Measurements from ENCODE around the gene GPC2. TPM values are rescaled to one million over a fixed set of nuclear protein-coding genes. Genes with fewer than 3 reads are reported as not detected.

GPC2 gene
- total RNA-seq, 4 donors from 2014 or later = 0.57 to 1.4 (median 0.83) TPM; not detected in 1

DNA sequence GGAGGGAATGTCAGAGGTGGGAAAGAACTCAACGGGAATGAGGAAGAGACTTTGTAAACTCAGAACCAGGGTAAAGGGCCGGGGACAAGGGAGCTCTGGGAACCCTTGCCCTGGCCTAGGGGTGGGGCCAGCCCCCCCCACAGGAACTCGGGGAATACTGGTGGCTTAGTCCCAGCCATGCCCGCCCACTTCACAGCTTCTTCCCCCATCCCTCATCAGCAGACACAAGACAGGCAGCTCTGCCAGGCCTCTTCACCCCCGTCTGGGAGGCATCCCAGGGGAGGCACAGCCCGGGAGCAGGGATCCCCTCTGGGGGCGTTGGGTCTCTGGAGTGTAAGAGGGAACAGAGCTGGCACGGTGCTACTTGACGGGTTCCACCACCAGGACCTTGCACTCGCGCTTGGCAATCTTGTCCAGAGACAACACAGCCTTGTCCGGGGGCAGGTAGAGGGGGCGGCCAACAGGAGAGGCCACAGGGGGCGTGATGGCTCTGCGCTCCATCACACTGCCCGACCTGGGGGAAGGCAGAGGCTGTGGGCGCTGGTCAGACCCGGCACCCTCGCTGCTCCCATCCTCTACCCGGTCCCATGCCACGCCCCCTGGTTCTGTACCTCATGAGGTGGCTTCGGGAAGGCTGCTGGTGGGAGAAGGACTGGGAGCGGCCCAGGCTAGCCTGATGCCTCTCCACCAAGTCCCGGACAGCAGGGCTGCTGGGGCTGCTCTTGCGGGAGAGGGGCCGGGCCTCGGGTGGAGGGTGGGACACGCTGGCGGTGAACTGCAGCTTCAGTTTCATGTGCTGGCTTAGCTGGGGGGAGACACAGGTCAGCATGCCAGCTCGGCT is 22.3 kb downstream of the GPC2 start:
- peaks cover 15 to 83% (median 38%) of the 10 kb centered on the region in 3 donors for H3K4me1 ChIP-seq
- H3K27me3 ChIP-seq = no peaks in the 10 kb centered on the region
- intact Hi-C loops (cut with DNase I) = no loop called here
- WGBS, 2 donors = 27 to 63% methylated on average over 2 to 5 of the region's 30 CpGs
- H3K36me3 ChIP-seq = peaks cover 14 to 61% (median 22%) of the 10 kb centered on the region in 3 donors
- no peak for TF ChIP-seq POLR2A (IDR thresholded peaks at IDR 0.05)
- TF ChIP-seq, protein P1, sequence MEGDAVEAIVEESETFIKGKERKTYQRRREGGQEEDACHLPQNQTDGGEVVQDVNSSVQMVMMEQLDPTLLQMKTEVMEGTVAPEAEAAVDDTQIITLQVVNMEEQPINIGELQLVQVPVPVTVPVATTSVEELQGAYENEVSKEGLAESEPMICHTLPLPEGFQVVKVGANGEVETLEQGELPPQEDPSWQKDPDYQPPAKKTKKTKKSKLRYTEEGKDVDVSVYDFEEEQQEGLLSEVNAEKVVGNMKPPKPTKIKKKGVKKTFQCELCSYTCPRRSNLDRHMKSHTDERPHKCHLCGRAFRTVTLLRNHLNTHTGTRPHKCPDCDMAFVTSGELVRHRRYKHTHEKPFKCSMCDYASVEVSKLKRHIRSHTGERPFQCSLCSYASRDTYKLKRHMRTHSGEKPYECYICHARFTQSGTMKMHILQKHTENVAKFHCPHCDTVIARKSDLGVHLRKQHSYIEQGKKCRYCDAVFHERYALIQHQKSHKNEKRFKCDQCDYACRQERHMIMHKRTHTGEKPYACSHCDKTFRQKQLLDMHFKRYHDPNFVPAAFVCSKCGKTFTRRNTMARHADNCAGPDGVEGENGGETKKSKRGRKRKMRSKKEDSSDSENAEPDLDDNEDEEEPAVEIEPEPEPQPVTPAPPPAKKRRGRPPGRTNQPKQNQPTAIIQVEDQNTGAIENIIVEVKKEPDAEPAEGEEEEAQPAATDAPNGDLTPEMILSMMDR (IDR thresholded peaks at IDR 0.05) = no peak
- peak overlapping the region in 1 of 4 donors; percentile 21 for H3K27ac ChIP-seq
- H3K4me3 ChIP-seq = no peak overlapping the region
- no peaks in the 10 kb centered on the region for H3K9me3 ChIP-seq
- DNase-seq = no peak

DNA sequence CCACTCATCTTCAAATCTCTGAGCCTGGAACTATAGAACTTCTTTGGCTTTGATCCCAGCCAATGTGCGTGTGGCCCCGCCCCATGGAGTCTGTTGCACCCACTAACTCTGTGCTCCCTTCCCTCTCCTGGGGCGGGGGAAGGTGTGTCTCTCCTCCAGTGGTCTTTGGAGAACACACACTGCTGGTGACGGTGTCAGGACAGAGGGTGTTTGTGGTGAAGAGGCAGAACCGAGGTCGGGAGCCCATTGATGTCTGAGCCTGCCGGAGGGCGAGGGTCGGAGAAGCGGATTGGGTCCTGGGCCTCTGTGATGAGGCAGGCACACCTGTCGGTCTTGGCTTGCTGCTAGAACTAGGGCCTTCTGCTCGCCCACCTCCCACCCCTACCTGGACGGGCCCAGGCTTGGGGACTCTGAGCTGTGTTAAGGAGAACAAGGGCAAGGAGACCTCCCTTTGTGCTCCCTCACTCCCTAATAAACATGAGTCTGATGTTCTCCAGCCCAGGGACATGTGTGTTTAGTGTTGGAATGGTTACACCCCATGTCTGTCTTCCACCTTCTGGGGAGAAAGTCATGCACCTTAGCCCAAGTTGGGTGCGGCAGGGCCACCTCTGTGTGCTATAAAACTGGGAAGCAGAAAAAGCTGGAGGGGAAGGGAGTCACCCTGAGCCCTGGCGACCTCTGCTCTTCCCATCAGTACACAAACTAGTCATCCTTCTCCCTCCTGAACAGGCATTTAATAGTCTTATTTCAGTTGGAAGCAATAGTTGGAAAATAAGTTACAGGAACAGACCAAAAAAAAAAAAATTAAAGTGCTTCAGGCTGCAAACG is 23.3 kb downstream of the GPC2 start:
- WGBS, 2 donors = 46 to 64% methylated on average over 3 to 7 of the region's 16 CpGs

DNA sequence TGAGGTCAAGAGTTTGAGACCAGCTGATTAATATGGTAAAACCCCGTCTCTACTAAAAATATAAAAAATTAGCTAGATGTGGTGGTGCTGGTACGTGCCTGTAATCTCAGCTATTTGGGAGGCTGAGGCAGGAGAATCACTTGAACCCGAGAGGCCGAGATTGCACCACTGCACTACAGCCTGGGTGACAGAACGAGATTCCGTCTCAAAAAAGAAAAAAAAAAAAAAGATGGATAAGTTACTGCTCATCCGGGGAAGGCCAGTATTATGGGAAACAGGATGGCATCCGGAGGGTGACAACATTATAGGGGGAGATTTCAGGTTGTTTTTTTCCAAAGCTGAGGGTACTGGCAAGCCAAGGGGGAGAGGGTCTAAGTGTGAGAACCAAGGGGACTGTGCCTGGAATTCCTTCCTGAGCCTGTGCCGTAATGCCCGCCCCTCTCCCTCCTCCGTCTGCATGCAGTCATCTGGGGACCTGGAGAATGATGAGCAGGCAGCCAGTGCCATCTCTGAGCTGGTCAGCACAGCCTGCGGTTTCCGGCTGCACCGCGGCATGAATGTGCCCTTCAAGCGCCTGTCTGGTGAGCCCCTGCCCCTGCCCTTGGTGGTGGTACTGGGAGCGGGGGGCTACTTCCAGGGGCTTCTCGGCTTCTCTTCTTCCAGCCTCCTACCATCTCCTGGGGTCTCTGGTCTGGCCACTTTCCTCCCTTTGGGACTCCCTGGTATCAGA is 24.1 kb downstream of the GPC2 start:
- WGBS, 2 donors = 81 to 85% methylated on average over 10 to 12 of the region's 18 CpGs
- Histone ChIP-seq H3K27me3 (no peaks in the 10 kb centered on the region), H3K27ac (peak overlapping the region in 2 of 4 donors; percentile 5 to 9), H3K4me1 (peaks cover 18 to 86% (median 39%) of the 10 kb centered on the region in 3 donors), H3K4me3 (no peak overlapping the region), H3K36me3 (peaks cover 14 to 61% (median 22%) of the 10 kb centered on the region in 3 donors), H3K9me3 (no peaks in the 10 kb centered on the region)
- DNase-seq = no peak
- TF ChIP-seq, protein P1 (IDR thresholded peaks at IDR 0.05) = no peak
- intact Hi-C loops (cut with DNase I) = no loop called here

More for the DNA sequence above, 23.3 kb downstream of the GPC2 start:
- intact Hi-C loops (cut with DNase I) = no loop called here
- no peak overlapping the region for H3K4me3 ChIP-seq
- H3K27me3 ChIP-seq = no peaks in the 10 kb centered on the region
- TF ChIP-seq, protein P1 (IDR thresholded peaks at IDR 0.05) = no peak
- TF ChIP-seq POLR2A (IDR thresholded peaks at IDR 0.05) = no peak
- H3K36me3 ChIP-seq = peaks cover 14 to 61% (median 22%) of the 10 kb centered on the region in 3 donors
- no peak overlapping the region for H3K27ac ChIP-seq
- peaks cover 15 to 87% (median 39%) of the 10 kb centered on the region in 3 donors for H3K4me1 ChIP-seq
- H3K9me3 ChIP-seq = no peaks in the 10 kb centered on the region
- DNase-seq = no peak

DNA sequence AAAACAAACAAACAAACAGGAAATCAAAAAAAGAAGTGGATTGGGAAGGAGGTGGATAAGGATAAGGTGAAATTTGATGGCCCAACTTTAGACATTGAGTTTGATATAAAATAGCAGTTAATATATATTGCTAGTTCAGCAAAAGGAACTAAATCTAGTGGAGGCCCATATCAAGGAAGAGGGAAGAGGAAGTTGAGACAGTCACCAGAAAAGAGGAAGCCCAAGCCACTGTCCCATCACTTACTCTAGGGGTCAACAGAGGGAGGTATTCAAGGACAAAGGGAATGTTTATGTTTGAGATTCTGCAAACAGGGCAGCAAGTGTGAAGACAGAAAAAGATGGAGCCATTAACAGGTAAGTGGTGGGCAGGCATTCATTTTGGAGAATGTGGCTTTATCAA is 24.8 kb downstream of the GPC2 start:
- TF ChIP-seq, protein P1 (IDR thresholded peaks at IDR 0.05) = no peak
- no peak for TF ChIP-seq POLR2A (IDR thresholded peaks at IDR 0.05)
- no peak for DNase-seq
- H3K27ac ChIP-seq = peak overlapping the region in 2 of 4 donors; percentile 5 to 9
- peaks cover 14 to 61% (median 22%) of the 10 kb centered on the region in 3 donors for H3K36me3 ChIP-seq
- no peak overlapping the region for H3K4me3 ChIP-seq
- peaks cover 14 to 82% (median 37%) of the 10 kb centered on the region in 3 donors for H3K4me1 ChIP-seq
- no peaks in the 10 kb centered on the region for H3K9me3 ChIP-seq
- intact Hi-C loops (cut with DNase I) = no loop called here
- no peaks in the 10 kb centered on the region for H3K27me3 ChIP-seq
